SK-N-SH (cell line): ENCODE results near the gene SMARCD1. TPM values are rescaled to one million over a fixed set of nuclear protein-coding genes. Genes with fewer than 3 reads are reported as not detected.

ENCODE experiments used
- CTCF ChIA-PET: fragments of 300-600, 350-600 bp; formaldehyde crosslinking; extraction: SDS; loops from one replicate; lab custom pipeline; 2021; lab: Yijun Ruan, JAX
- POLR2A ChIA-PET: fragments of 350-600 bp; sonication (Branson Sonifier 250); formaldehyde crosslinking; extraction: SDS; loops from one replicate; lab custom pipeline; 2020; ENCODE audit warnings: antibody characterized with exemption, inconsistent platforms; lab: Yijun Ruan, JAX
- DNase-seq: peaks from one replicate; pipeline ENCODE4 v3.0.0; 2012
- H2AFZ ChIP-seq: fragments of 200-600 bp; sonication (generic); 2 replicates; pipeline ENCODE4 v1.8.1; 2016; ENCODE audit warnings: antibody characterized with exemption, mild to moderate bottlenecking, low read depth
- H3F3A ChIP-seq: fragments of 200-600 bp; sonication (generic); replicated peaks from 2 replicates; pipeline ENCODE3; 2016; ENCODE audit warnings: antibody characterized with exemption, mild to moderate bottlenecking; ENCODE audit not compliant: insufficient read depth
- H3K27ac ChIP-seq, 2 experiments: fragments of 200-500 bp in 1 of 2; fragments of 200-600 bp in 1 of 2; sonication (Bioruptor generic) in 1 of 2; sonication (generic), shearing (Covaris generic) in 1 of 2; 2 replicates each; pipeline versions ENCODE4 v1.5.1 to v1.6.1; 2014 to 2016; ENCODE audit warnings: low read depth in 2 of 2, inconsistent platforms in 1 of 2, low read length in 1 of 2, mild to moderate bottlenecking in 1 of 2, mixed read lengths in 1 of 2
- H3K27me3 ChIP-seq: fragments of 200-600 bp; sonication (generic), shearing (Covaris generic); 2 replicates; pipeline ENCODE4 v1.6.1; 2016; ENCODE audit warnings: mixed run types; ENCODE audit not compliant: insufficient read depth
- H3K36me3 ChIP-seq, 2 experiments: fragments of 200-500 bp in 1 of 2; fragments of 200-600 bp in 1 of 2; sonication (Bioruptor generic) in 1 of 2; sonication (generic) in 1 of 2; replicated peaks in 1 of 2; 2 replicates each; pipeline versions ENCODE3 to v1.5.1; 2014 to 2016; ENCODE audit warnings: low read length in 1 of 2, mild to moderate bottlenecking in 1 of 2; ENCODE audit not compliant: insufficient read depth in 2 of 2, control insufficient read depth in 1 of 2
- H3K4me1 ChIP-seq, 2 experiments: fragments of 200-500 bp in 1 of 2; fragments of 200-600 bp in 1 of 2; sonication (Bioruptor generic) in 1 of 2; sonication (generic), shearing (Covaris generic) in 1 of 2; 2 replicates each; pipeline versions ENCODE4 v1.5.1 to v1.6.1; 2014 to 2016; ENCODE audit warnings: low read depth in 1 of 2, low read length in 1 of 2, mixed run types in 1 of 2; ENCODE audit not compliant: insufficient read depth in 2 of 2, control insufficient read depth in 1 of 2
- H3K4me2 ChIP-seq: fragments of 200-600 bp; sonication (generic), shearing (Covaris generic); 2 replicates; pipeline ENCODE4 v1.6.1; 2017; ENCODE audit warnings: mixed run types
- H3K4me3 ChIP-seq, 2 experiments: fragments of 200-500 bp in 1 of 2; fragments of 200-600 bp in 1 of 2; sonication (Bioruptor generic) in 1 of 2; sonication (generic), shearing (Covaris generic) in 1 of 2; 2 replicates each; pipeline versions ENCODE4 v1.5.1 to v1.8.1; 2014 to 2016; ENCODE audit warnings: low read depth in 2 of 2, inconsistent platforms in 1 of 2, low read length in 1 of 2, mild to moderate bottlenecking in 1 of 2, mixed read lengths in 1 of 2, moderate library complexity in 1 of 2
- H3K79me2 ChIP-seq: fragments of 200-600 bp; sonication (generic); 2 replicates; pipeline ENCODE4 v1.8.1; 2017; ENCODE audit warnings: mild to moderate bottlenecking; ENCODE audit not compliant: insufficient read depth
- H3K9ac ChIP-seq: fragments of 200-600 bp; sonication (generic); 2 replicates; pipeline ENCODE4 v1.6.1; 2017; ENCODE audit warnings: mixed run types
- H3K9me2 ChIP-seq: fragments of 200-600 bp; sonication (generic); 2 replicates; pipeline ENCODE4 v1.6.1; 2017; ENCODE audit warnings: mixed run types
- H3K9me3 ChIP-seq: fragments of 200-600 bp; sonication (generic); 2 replicates; pipeline ENCODE4 v1.6.1; 2017; ENCODE audit warnings: mixed run types, mild to moderate bottlenecking, moderate library complexity
- H4K20me1 ChIP-seq: fragments of 200-600 bp; sonication (generic); 2 replicates; pipeline ENCODE4 v1.6.1; 2017; ENCODE audit warnings: mild to moderate bottlenecking, mixed run types; ENCODE audit not compliant: insufficient read depth
- CTCF ChIP-seq: fragments of 200-600 bp; sonication (generic); IDR thresholded peaks from 2 replicates; pipeline ENCODE4 v1.6.1; 2017; ENCODE audit warnings: antibody characterized with exemption, mild to moderate bottlenecking, moderate library complexity
- EZH2phosphoT487 ChIP-seq: fragments of 200-600 bp; sonication (generic); IDR thresholded peaks from 2 replicates; pipeline ENCODE4 v1.6.1; 2017; ENCODE audit warnings: low read depth, mixed run types, mild to moderate bottlenecking, antibody characterized with exemption, moderate library complexity, borderline replicate concordance
- FOXM1 ChIP-seq: IDR thresholded peaks from 2 replicates; pipeline ENCODE4 v1.4.0; 2012; ENCODE audit warnings: low read depth, mild to moderate bottlenecking
- GABPA ChIP-seq: IDR thresholded peaks from 2 replicates; pipeline ENCODE4 v1.4.0; 2012; ENCODE audit warnings: low read depth, mild to moderate bottlenecking
- GATA2 ChIP-seq: sonication (generic); formaldehyde crosslinking; IDR thresholded peaks from 2 replicates; pipeline ENCODE4 v1.5.0; 2020; ENCODE audit warnings: mild to moderate bottlenecking, missing genetic modification reagents
- IRF3 ChIP-seq: fragments of 150-350 bp; IDR thresholded peaks from 2 replicates; pipeline ENCODE4 v1.6.1; 2016; ENCODE audit warnings: mild to moderate bottlenecking, low read depth, low read length
- JUND ChIP-seq: IDR thresholded peaks from 2 replicates; pipeline ENCODE4 v1.4.0; 2012
- MEF2A ChIP-seq: IDR thresholded peaks from 2 replicates; pipeline ENCODE4 v1.4.0; 2012; ENCODE audit warnings: low read depth, borderline replicate concordance
- NFIC ChIP-seq: IDR thresholded peaks from 2 replicates; pipeline ENCODE4 v1.4.0; 2012; ENCODE audit warnings: borderline replicate concordance
- NRF1 ChIP-seq: IDR thresholded peaks from 2 replicates; pipeline ENCODE4 v1.6.1; 2012; ENCODE audit warnings: low read depth, mild to moderate bottlenecking, low read length
- RCOR1 ChIP-seq: fragments of 150-350 bp; IDR thresholded peaks from 2 replicates; pipeline ENCODE4 v1.6.1; 2017; ENCODE audit warnings: antibody characterized with exemption, low read length
- RFX5 ChIP-seq: IDR thresholded peaks from 2 replicates; pipeline ENCODE4 v1.6.1; 2012; ENCODE audit warnings: mild to moderate bottlenecking, improper control_type of control experiment, low read length
- SIN3A ChIP-seq: IDR thresholded peaks from 2 replicates; pipeline ENCODE4 v1.6.1; 2012; ENCODE audit warnings: low read depth, mild to moderate bottlenecking, low read length, moderate library complexity, borderline replicate concordance
- SMC3 ChIP-seq: IDR thresholded peaks from 2 replicates; pipeline ENCODE4 v1.6.1; 2012; ENCODE audit warnings: low read depth, low read length, improper control_type of control experiment
- TCF12 ChIP-seq: IDR thresholded peaks from 2 replicates; pipeline ENCODE4 v1.4.0; 2012
- USF1 ChIP-seq: IDR thresholded peaks from 2 replicates; pipeline ENCODE4 v1.4.0; 2012; ENCODE audit warnings: low read depth, borderline replicate concordance
- USF2 ChIP-seq: fragments of 150-350 bp; IDR thresholded peaks from 2 replicates; pipeline ENCODE4 v1.6.1; 2017; ENCODE audit warnings: antibody characterized with exemption, low read length, low read depth, borderline replicate concordance
- WGBS: methylation state at CpG from one replicate; pipeline ENCODE4 v1.1.6; 2017; ENCODE audit warnings: low lambda C conversion rate; 5-methylcytosine and 5-hydroxymethylcytosine counted together
- polyA plus RNA-seq, 3 experiments: library from polyadenylated mRNA; depleted of rRNA; stranded (reverse); fragments of >200 nt; gene quantifications; 2 replicates each; pipeline ENCODE4 v1.2.3, GENCODE V29; 2012

Gene SMARCD1
- polyA plus RNA-seq, 1 of the 3 experiments (the other 2 are of a cell fraction), result 58.5 TPM

- Histone ChIP-seq H3F3A (peaks cover 7% of the 10 kb centered on the region), H3K27me3 (no peaks in the 10 kb centered on the region), H3K27ac (no peak overlapping the region), H3K79me2 (no peaks in the 10 kb centered on the region), H3K36me3 (peaks cover 0 to 10% of the 10 kb centered on the region in 2 experiments), H3K4me3 (no peak overlapping the region), H4K20me1 (no peaks in the 10 kb centered on the region), H3K4me1 (peaks cover 7 to 41% of the 10 kb centered on the region in 2 experiments; a peak in 2 of 4 replicates), H3K9me2 (no peaks in the 10 kb centered on the region), H3K9me3 (no peaks in the 10 kb centered on the region), H3K4me2 (peak overlapping the region; percentile 77; the same call in 1 of the 2 replicates), H3K9ac (no peak overlapping the region), H2AFZ (no peak overlapping the region)
- no peak for DNase-seq
- ChIA-PET CTCF (interaction anchor here (0.7 to 37.6 kb wide), 10 partner anchors 11 to 295 kb away, joined by 3 to 1401 read pairs (median 10); partner anchors contain the start of genes AQP5 and AQP6), POLR2A (interaction anchor here (0.5 to 1.2 kb wide), 2 partner anchors 37 to 75 kb away, joined by 3 to 4 read pairs; no protein-coding TSS in a partner anchor)
- WGBS, result 94% methylated on average over 15 of the region's 15 CpGs
- TF ChIP-seq SMC3 (no peak), USF2 (no peak), NFIC (no peak), IRF3 (no peak), CTCF (no peak), USF1 (no peak), GABPA (no peak), TCF12 (no peak)
Measured at GRCh38 chr12:50058743-50059312, 26.3 kb upstream of the SMARCD1 start.

GRCh38 chr12:50059440-50060119 is 25.6 kb upstream of the SMARCD1 start:
- H3K4me1 ChIP-seq, result peaks cover 7 to 41% of the 10 kb centered on the region in 2 experiments; a peak in 2 of 4 replicates
- no peaks in the 10 kb centered on the region for H3K27me3 ChIP-seq
- H3K79me2 ChIP-seq, result no peaks in the 10 kb centered on the region
- H3K4me2 ChIP-seq, result no peak overlapping the region
- H3K36me3 ChIP-seq, result peaks cover 0 to 10% of the 10 kb centered on the region in 2 experiments
- H4K20me1 ChIP-seq, result no peaks in the 10 kb centered on the region
- 59% methylated on average over 4 of the region's 12 CpGs for WGBS
- H3F3A ChIP-seq, result peaks cover 7% of the 10 kb centered on the region
- H2AFZ ChIP-seq, result no peak overlapping the region
- no peak for TF ChIP-seq SMC3
- no peak for TF ChIP-seq GATA2
- TF ChIP-seq SIN3A, result no peak
- no peak for TF ChIP-seq RFX5
- TF ChIP-seq MEF2A, result no peak
- TF ChIP-seq TCF12, result no peak
- TF ChIP-seq FOXM1, result no peak
- no peak for TF ChIP-seq RCOR1
- no peak for TF ChIP-seq EZH2phosphoT487
- TF ChIP-seq JUND, result no peak
- TF ChIP-seq CTCF, result no peak
- no peak for TF ChIP-seq NRF1
- CTCF ChIA-PET, result interaction anchor here (0.7 to 37.6 kb wide), 9 partner anchors 10 to 295 kb away, joined by 3 to 1401 read pairs (median 14); partner anchors contain the start of genes AQP5 and AQP6
- H3K27ac ChIP-seq, result no peak overlapping the region
- no peaks in the 10 kb centered on the region for H3K9me2 ChIP-seq
- no peaks in the 10 kb centered on the region for H3K9me3 ChIP-seq
- H3K4me3 ChIP-seq, result no peak overlapping the region
- DNase-seq, result no peak
- POLR2A ChIA-PET, result no interaction called here
- no peak overlapping the region for H3K9ac ChIP-seq
